Neural cell (in vitro differentiated cells): Measurements from ENCODE around the gene NCDN.

ENCODE experiments used
- EZH2 ChIP-seq: fragments of 200-600, 300-800 bp; shearing (Covaris generic), sonication (generic); IDR thresholded peaks from 2 replicates; pipeline ENCODE4 v1.6.1; 2014; ENCODE audit warnings: antibody characterized with exemption, low read length, borderline replicate concordance, mild to moderate bottlenecking; ENCODE audit not compliant: insufficient read depth, poor library complexity, severe bottlenecking
- MXI1 ChIP-seq: fragments of 450-650 bp; conservative IDR thresholded peaks from 2 replicates; pipeline ENCODE4 v1.6.1; 2014; ENCODE audit warnings: antibody characterized with exemption, mild to moderate bottlenecking; ENCODE audit not compliant: poor library complexity, severe bottlenecking
- POLR2AphosphoS5 ChIP-seq: IDR thresholded peaks from 2 replicates; pipeline ENCODE4 v1.6.1; 2012
- SMC3 ChIP-seq: fragments of 450-650 bp; conservative IDR thresholded peaks from 2 replicates; pipeline ENCODE4 v1.6.1; 2014; ENCODE audit warnings: antibody characterized with exemption, mild to moderate bottlenecking, moderate library complexity; ENCODE audit not compliant: poor library complexity
- TF ChIP-seq, protein P1 (sequence below): IDR thresholded peaks from 2 replicates; pipeline ENCODE4 v1.6.1; 2012; ENCODE audit warnings: borderline replicate concordance
- TF ChIP-seq, protein P2 (sequence below): fragments of 450-650 bp; IDR thresholded peaks from 2 replicates; pipeline ENCODE4 v1.5.1; 2014; ENCODE audit warnings: antibody characterized with exemption, mild to moderate bottlenecking, moderate library complexity; ENCODE audit not compliant: poor library complexity, severe bottlenecking

DNA sequence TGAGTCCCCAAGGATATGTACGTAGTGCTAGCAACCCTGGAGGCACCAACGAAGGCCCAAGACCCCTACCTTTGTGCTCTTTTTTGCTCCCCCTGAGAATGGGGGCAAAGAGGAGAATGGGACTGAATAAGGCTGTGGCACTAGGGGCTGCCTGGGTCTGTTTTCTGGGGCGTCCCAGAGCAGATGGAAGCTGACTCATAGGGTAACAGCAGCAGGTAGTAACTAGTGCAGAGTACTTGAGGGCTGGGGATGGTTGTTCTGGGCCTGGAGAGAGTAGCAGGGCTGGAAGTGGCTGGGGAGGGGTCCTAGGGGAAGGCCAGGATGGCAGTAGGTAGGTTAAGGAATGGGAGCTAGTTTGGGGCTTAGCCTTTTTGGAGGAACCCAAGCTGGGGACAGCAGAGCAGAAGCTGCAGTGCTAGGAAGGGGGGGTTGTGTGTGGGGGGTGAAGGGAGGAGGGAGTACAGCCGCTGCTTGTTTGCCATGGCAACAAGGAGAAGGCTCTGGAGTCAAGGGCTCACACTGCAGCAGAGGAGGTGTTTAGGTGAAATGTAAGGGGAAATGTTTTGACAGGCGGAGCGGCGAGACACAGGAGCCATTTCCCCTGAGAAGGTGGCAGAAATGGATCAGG is 1.8 kb downstream of the NCDN start:
- TF ChIP-seq POLR2AphosphoS5 (no peak), EZH2 (no peak), MXI1 (peak; percentile 11), SMC3 (no peak)
- TF ChIP-seq, protein P1, sequence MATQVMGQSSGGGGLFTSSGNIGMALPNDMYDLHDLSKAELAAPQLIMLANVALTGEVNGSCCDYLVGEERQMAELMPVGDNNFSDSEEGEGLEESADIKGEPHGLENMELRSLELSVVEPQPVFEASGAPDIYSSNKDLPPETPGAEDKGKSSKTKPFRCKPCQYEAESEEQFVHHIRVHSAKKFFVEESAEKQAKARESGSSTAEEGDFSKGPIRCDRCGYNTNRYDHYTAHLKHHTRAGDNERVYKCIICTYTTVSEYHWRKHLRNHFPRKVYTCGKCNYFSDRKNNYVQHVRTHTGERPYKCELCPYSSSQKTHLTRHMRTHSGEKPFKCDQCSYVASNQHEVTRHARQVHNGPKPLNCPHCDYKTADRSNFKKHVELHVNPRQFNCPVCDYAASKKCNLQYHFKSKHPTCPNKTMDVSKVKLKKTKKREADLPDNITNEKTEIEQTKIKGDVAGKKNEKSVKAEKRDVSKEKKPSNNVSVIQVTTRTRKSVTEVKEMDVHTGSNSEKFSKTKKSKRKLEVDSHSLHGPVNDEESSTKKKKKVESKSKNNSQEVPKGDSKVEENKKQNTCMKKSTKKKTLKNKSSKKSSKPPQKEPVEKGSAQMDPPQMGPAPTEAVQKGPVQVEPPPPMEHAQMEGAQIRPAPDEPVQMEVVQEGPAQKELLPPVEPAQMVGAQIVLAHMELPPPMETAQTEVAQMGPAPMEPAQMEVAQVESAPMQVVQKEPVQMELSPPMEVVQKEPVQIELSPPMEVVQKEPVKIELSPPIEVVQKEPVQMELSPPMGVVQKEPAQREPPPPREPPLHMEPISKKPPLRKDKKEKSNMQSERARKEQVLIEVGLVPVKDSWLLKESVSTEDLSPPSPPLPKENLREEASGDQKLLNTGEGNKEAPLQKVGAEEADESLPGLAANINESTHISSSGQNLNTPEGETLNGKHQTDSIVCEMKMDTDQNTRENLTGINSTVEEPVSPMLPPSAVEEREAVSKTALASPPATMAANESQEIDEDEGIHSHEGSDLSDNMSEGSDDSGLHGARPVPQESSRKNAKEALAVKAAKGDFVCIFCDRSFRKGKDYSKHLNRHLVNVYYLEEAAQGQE, result no peak
- TF ChIP-seq, protein P2, sequence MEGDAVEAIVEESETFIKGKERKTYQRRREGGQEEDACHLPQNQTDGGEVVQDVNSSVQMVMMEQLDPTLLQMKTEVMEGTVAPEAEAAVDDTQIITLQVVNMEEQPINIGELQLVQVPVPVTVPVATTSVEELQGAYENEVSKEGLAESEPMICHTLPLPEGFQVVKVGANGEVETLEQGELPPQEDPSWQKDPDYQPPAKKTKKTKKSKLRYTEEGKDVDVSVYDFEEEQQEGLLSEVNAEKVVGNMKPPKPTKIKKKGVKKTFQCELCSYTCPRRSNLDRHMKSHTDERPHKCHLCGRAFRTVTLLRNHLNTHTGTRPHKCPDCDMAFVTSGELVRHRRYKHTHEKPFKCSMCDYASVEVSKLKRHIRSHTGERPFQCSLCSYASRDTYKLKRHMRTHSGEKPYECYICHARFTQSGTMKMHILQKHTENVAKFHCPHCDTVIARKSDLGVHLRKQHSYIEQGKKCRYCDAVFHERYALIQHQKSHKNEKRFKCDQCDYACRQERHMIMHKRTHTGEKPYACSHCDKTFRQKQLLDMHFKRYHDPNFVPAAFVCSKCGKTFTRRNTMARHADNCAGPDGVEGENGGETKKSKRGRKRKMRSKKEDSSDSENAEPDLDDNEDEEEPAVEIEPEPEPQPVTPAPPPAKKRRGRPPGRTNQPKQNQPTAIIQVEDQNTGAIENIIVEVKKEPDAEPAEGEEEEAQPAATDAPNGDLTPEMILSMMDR, result no peak
